HG03521 (cell line): ENCODE measurements around the gene RHOBTB3.

Source experiments
- ATAC-seq: cut with Tn5 transposase; IDR thresholded peaks from one replicate; pipeline ENCODE4 v1.9.1; 2021; ENCODE audit warnings: mild to moderate bottlenecking, moderate library complexity; ENCODE audit not compliant: unreplicated experiment

The RHOBTB3 gene

GRCh38 chr5:95838001-95838520, 106.9 kb downstream of the RHOBTB3 start:
- ATAC-seq = no peak

GRCh38 chr5:95838556-95838955, 107.4 kb downstream of the RHOBTB3 start:
- no peak for ATAC-seq

DNA sequence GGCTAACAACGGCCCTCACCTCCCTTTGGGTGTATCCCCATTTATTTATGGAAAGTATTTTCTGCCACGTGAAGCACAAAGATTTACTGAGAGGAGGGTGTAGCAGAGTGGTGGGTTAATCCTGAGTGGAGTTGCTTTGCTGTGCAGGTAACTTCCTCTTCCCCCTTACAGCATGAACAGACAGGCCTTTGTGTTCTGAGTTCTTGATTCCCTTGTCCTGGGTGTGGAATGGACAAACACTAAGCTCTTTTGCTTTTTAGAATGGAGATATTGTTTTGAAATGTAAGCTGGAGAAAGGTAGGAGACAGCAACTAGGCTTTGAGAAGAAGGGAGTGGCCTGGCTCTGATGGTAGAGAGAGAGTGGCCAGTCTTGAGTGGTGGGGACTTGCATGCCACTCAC, 108.5 kb downstream of the RHOBTB3 start:
- ATAC-seq = no peak

DNA sequence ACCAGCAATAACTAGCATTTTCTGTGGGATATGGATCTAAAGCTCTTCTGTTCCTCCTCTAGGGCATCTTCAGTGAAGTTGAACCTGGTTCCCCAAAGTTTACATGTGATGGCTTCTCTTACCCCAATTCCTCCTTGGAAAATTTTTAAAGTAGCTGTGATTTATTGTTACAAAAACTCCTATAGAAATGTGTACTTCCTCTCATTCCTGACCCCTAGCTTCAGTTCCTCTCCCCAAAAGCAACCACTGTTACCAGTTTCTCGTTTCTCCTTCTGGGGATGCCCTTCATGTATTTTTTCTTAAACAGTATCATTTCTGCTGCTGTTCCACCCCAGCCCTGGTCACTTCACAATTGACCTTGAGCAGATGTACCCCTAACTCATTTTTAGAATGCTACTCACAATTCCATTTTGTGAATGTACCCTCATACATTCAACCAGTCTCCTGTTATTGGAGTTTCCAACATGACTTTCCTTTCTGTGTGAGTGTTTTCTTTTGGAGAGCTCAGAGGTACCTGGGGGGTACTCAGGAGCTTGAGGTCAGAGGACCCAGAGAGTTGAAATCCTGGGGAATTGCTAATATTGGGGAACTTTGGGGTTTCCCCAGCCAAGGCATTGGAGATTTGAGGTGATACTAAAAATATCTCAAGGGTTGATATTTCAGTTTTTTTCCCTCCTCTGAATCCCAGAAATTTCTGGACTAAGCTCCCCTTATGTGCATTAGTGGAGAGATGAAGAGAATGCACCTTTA, 110.0 kb downstream of the RHOBTB3 start:
- ATAC-seq = no peak

GRCh38 chr5:95841914-95842812, 111.0 kb downstream of the RHOBTB3 start:
- no peak for ATAC-seq

DNA sequence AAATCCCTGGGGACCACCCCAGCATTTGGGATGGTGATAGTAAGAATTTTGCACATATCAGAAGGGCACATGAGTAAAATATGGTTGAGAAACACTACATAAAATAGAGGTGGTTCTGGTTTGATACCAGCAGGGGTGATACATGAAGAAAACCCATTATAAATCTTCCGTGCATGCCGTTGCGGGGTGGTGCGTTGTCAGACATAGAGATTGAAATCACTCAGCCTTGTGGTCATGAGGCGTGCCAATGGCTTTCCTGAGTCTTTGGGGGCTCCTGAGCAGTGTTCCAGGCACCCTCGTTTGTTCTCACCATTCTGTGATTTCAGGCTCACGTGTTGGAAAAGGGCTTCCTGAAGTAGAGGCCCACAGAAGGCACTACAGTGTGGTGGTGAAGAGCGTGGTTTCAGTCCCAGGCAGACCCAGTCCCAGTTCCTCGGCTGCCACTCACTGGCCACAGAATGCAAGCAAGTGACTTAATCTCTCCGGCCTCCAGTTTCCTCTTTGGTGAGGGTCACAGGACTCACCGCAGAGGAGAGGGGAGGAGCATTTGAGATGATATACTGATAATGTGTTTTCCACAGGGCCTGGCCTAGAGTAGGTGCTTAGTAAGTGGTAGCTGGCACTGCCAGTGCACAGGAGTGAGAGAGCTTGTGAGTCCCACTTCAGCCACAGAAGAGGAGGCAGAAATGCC, 111.9 kb downstream of the RHOBTB3 start:
- ATAC-seq = peak; percentile 70

DNA sequence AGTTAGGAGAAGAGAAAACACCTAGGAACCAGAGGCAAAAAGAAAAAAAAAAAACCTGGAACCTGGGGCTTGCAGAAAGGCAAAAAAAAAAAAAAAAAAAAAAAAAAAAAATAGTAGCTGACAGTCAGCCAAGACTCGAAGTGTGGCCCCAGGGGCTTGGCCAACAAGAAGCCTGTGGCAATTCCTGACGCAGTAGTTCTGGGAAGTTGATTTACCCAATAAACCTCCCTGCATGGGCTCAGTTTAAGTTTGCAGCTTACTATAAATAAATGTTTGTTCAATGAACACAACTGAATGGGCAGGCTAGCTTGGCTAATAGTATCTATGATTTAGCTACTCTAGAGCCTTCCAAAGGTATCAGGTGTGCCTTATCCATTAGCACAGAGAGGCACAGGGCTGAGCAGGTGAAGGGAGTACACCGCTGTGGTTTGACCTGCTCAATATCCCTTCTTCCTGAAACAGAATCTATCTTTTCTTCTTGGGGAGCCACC, 112.6 kb downstream of the RHOBTB3 start:
- ATAC-seq = no peak

DNA sequence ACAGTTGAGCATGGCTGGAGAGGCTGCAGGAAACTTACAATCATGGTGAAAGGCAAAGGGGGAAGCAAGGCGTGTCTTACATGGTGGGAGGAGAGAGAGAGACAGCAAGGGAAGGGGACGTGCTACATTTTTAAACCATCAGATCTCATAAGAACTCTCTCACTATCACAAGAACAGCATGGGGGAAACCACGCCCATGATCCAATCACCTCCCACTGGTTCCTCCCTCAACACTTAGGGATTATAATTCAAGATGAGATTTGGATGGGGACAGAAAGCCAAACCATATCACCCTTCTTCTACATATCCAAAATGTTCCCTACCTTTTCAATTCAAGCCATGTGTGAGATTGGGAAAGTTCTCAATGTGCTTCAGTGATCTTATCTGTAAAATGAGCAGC, 114.3 kb downstream of the RHOBTB3 start:
- no peak for ATAC-seq
